Measurements from ENCODE around the gene CHCT1.

DNA sequence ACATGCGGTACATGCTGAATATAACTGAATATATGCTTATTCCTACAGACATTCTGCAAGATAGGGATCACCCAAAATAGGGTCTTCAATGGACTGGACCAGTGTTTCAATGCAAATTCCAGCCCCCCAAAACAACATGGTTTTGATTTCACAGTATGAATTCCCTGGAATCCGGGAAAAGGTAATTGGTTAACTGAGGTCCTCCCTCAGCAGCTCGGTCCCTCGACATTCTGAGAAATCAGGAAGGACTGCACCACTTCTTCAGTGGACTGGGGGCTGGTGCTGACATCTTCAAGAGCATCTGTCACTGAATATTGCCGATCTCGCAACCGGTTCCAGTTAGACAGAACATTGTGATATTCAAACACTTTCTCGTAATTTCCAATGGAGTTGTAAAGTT, 25.1 kb downstream of the CHCT1 start:
- TF ChIP-seq SUZ12 (IDR thresholded peaks at IDR 0.05; ENCODE audit: extremely low read depth, insufficient read depth, insufficient read length) (no peak), ZNF274 (IDR thresholded peaks at IDR 0.05; ENCODE audit: low read depth, low read length) (no peak), YY1 (IDR thresholded peaks at IDR 0.05; ENCODE audit: insufficient read depth, insufficient read length) (no peak)

Data from NT2/D1 (cell line).